ENCODE results near the gene LRMDA.

DNA sequence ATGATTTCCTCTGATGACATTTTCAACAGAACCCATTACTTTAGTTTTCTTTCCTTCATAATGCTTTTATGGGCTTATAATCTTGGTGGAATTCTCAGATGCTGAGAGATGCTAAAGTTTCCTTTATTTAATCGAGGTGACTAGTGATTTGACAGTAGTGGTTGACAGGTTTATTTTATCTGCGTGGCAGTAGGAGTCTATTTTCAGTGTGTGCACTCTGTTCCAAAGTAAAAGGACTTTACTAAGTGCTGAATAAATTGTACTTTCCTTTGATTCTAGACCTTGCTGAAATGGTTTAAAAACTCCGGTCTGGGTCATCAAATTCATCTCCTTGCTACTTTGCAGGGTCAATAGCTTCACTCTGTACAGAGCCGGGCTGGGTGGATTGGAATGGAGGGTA lies 900.3 kb downstream of the LRMDA start:
- TF ChIP-seq, protein P1, sequence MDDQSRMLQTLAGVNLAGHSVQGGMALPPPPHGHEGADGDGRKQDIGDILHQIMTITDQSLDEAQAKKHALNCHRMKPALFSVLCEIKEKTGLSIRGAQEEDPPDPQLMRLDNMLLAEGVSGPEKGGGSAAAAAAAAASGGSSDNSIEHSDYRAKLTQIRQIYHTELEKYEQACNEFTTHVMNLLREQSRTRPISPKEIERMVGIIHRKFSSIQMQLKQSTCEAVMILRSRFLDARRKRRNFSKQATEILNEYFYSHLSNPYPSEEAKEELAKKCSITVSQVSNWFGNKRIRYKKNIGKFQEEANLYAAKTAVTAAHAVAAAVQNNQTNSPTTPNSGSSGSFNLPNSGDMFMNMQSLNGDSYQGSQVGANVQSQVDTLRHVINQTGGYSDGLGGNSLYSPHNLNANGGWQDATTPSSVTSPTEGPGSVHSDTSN (CRISPR knock-in tag; IDR thresholded peaks at IDR 0.05): no peak
- TF ChIP-seq ZNF341 (tag by site-specific recombination; IDR thresholded peaks at IDR 0.05; ENCODE audit: low read depth): no peak
- no peak for TF ChIP-seq ZNF600 (tag by site-specific recombination; IDR thresholded peaks at IDR 0.05)
- no peak for TF ChIP-seq CTCF (tag by site-specific recombination; IDR thresholded peaks at IDR 0.05)
- no peak for TF ChIP-seq PRDM6 (tag by site-specific recombination; IDR thresholded peaks at IDR 0.05)
- no peak for TF ChIP-seq ZNF146 (tag by site-specific recombination; IDR thresholded peaks at IDR 0.05)
- TF ChIP-seq, protein P2, sequence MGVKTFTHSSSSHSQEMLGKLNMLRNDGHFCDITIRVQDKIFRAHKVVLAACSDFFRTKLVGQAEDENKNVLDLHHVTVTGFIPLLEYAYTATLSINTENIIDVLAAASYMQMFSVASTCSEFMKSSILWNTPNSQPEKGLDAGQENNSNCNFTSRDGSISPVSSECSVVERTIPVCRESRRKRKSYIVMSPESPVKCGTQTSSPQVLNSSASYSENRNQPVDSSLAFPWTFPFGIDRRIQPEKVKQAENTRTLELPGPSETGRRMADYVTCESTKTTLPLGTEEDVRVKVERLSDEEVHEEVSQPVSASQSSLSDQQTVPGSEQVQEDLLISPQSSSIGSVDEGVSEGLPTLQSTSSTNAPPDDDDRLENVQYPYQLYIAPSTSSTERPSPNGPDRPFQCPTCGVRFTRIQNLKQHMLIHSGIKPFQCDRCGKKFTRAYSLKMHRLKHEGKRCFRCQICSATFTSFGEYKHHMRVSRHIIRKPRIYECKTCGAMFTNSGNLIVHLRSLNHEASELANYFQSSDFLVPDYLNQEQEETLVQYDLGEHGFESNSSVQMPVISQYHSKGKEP (tag by site-specific recombination; IDR thresholded peaks at IDR 0.05): no peak
- TF ChIP-seq ZNF670 (tag by site-specific recombination; IDR thresholded peaks at IDR 0.05; ENCODE audit: low read depth): no peak
